SK-N-SH (cell line): ENCODE data around the gene ARHGAP44. TPM values are rescaled to one million over a fixed set of nuclear protein-coding genes. Genes with fewer than 3 reads are reported as not detected.

Experiments
- CTCF ChIA-PET: fragments of 300-600, 350-600 bp; formaldehyde crosslinking; extraction: SDS; loops from one replicate; lab custom pipeline; 2021; lab: Yijun Ruan, JAX
- POLR2A ChIA-PET: fragments of 350-600 bp; sonication (Branson Sonifier 250); formaldehyde crosslinking; extraction: SDS; loops from one replicate; lab custom pipeline; 2020; ENCODE audit warnings: antibody characterized with exemption, inconsistent platforms; lab: Yijun Ruan, JAX
- DNase-seq: peaks from one replicate; pipeline ENCODE4 v3.0.0; 2012
- H2AFZ ChIP-seq: fragments of 200-600 bp; sonication (generic); 2 replicates; pipeline ENCODE4 v1.8.1; 2016; ENCODE audit warnings: antibody characterized with exemption, mild to moderate bottlenecking, low read depth
- H3F3A ChIP-seq: fragments of 200-600 bp; sonication (generic); replicated peaks from 2 replicates; pipeline ENCODE3; 2016; ENCODE audit warnings: antibody characterized with exemption, mild to moderate bottlenecking; ENCODE audit not compliant: insufficient read depth
- H3K27ac ChIP-seq, 2 experiments: fragments of 200-500 bp in 1 of 2; fragments of 200-600 bp in 1 of 2; sonication (Bioruptor generic) in 1 of 2; sonication (generic), shearing (Covaris generic) in 1 of 2; 2 replicates each; pipeline versions ENCODE4 v1.5.1 to v1.6.1; 2014 to 2016; ENCODE audit warnings: low read depth in 2 of 2, inconsistent platforms in 1 of 2, low read length in 1 of 2, mild to moderate bottlenecking in 1 of 2, mixed read lengths in 1 of 2
- H3K27me3 ChIP-seq: fragments of 200-600 bp; sonication (generic), shearing (Covaris generic); 2 replicates; pipeline ENCODE4 v1.6.1; 2016; ENCODE audit warnings: mixed run types; ENCODE audit not compliant: insufficient read depth
- H3K36me3 ChIP-seq, 2 experiments: fragments of 200-500 bp in 1 of 2; fragments of 200-600 bp in 1 of 2; sonication (Bioruptor generic) in 1 of 2; sonication (generic) in 1 of 2; replicated peaks in 1 of 2; 2 replicates each; pipeline versions ENCODE3 to v1.5.1; 2014 to 2016; ENCODE audit warnings: low read length in 1 of 2, mild to moderate bottlenecking in 1 of 2; ENCODE audit not compliant: insufficient read depth in 2 of 2, control insufficient read depth in 1 of 2
- H3K4me1 ChIP-seq, 2 experiments: fragments of 200-500 bp in 1 of 2; fragments of 200-600 bp in 1 of 2; sonication (Bioruptor generic) in 1 of 2; sonication (generic), shearing (Covaris generic) in 1 of 2; 2 replicates each; pipeline versions ENCODE4 v1.5.1 to v1.6.1; 2014 to 2016; ENCODE audit warnings: low read depth in 1 of 2, low read length in 1 of 2, mixed run types in 1 of 2; ENCODE audit not compliant: insufficient read depth in 2 of 2, control insufficient read depth in 1 of 2
- H3K4me2 ChIP-seq: fragments of 200-600 bp; sonication (generic), shearing (Covaris generic); 2 replicates; pipeline ENCODE4 v1.6.1; 2017; ENCODE audit warnings: mixed run types
- H3K4me3 ChIP-seq, 2 experiments: fragments of 200-500 bp in 1 of 2; fragments of 200-600 bp in 1 of 2; sonication (Bioruptor generic) in 1 of 2; sonication (generic), shearing (Covaris generic) in 1 of 2; 2 replicates each; pipeline versions ENCODE4 v1.5.1 to v1.8.1; 2014 to 2016; ENCODE audit warnings: low read depth in 2 of 2, inconsistent platforms in 1 of 2, low read length in 1 of 2, mild to moderate bottlenecking in 1 of 2, mixed read lengths in 1 of 2, moderate library complexity in 1 of 2
- H3K79me2 ChIP-seq: fragments of 200-600 bp; sonication (generic); 2 replicates; pipeline ENCODE4 v1.8.1; 2017; ENCODE audit warnings: mild to moderate bottlenecking; ENCODE audit not compliant: insufficient read depth
- H3K9ac ChIP-seq: fragments of 200-600 bp; sonication (generic); 2 replicates; pipeline ENCODE4 v1.6.1; 2017; ENCODE audit warnings: mixed run types
- H3K9me2 ChIP-seq: fragments of 200-600 bp; sonication (generic); 2 replicates; pipeline ENCODE4 v1.6.1; 2017; ENCODE audit warnings: mixed run types
- H3K9me3 ChIP-seq: fragments of 200-600 bp; sonication (generic); 2 replicates; pipeline ENCODE4 v1.6.1; 2017; ENCODE audit warnings: mixed run types, mild to moderate bottlenecking, moderate library complexity
- H4K20me1 ChIP-seq: fragments of 200-600 bp; sonication (generic); 2 replicates; pipeline ENCODE4 v1.6.1; 2017; ENCODE audit warnings: mild to moderate bottlenecking, mixed run types; ENCODE audit not compliant: insufficient read depth
- EZH2phosphoT487 ChIP-seq: fragments of 200-600 bp; sonication (generic); IDR thresholded peaks from 2 replicates; pipeline ENCODE4 v1.6.1; 2017; ENCODE audit warnings: low read depth, mixed run types, mild to moderate bottlenecking, antibody characterized with exemption, moderate library complexity, borderline replicate concordance
- FOSL2 ChIP-seq: IDR thresholded peaks from 2 replicates; pipeline ENCODE4 v1.4.0; 2012; ENCODE audit warnings: low read depth, mild to moderate bottlenecking, moderate library complexity, borderline replicate concordance
- FOXJ3 ChIP-seq: sonication (generic); formaldehyde crosslinking; IDR thresholded peaks from 2 replicates; pipeline ENCODE4 v1.5.1; 2020; ENCODE audit warnings: mild to moderate bottlenecking, missing genetic modification reagents
- FOXM1 ChIP-seq: IDR thresholded peaks from 2 replicates; pipeline ENCODE4 v1.4.0; 2012; ENCODE audit warnings: low read depth, mild to moderate bottlenecking
- IRF3 ChIP-seq: fragments of 150-350 bp; IDR thresholded peaks from 2 replicates; pipeline ENCODE4 v1.6.1; 2016; ENCODE audit warnings: mild to moderate bottlenecking, low read depth, low read length
- JUND ChIP-seq: IDR thresholded peaks from 2 replicates; pipeline ENCODE4 v1.4.0; 2012
- MAX ChIP-seq: IDR thresholded peaks from 2 replicates; pipeline ENCODE4 v1.4.0; 2012; ENCODE audit warnings: low read depth
- MEF2A ChIP-seq: IDR thresholded peaks from 2 replicates; pipeline ENCODE4 v1.4.0; 2012; ENCODE audit warnings: low read depth, borderline replicate concordance
- NFIC ChIP-seq: IDR thresholded peaks from 2 replicates; pipeline ENCODE4 v1.4.0; 2012; ENCODE audit warnings: borderline replicate concordance
- NRF1 ChIP-seq: IDR thresholded peaks from 2 replicates; pipeline ENCODE4 v1.6.1; 2012; ENCODE audit warnings: low read depth, mild to moderate bottlenecking, low read length
- PBX3 ChIP-seq: IDR thresholded peaks from 2 replicates; pipeline ENCODE4; 2012
- POLR2AphosphoS5 ChIP-seq: IDR thresholded peaks from 2 replicates; pipeline ENCODE4 v1.6.1; 2012; ENCODE audit warnings: low read depth, low read length
- REST ChIP-seq: IDR thresholded peaks from 2 replicates; pipeline ENCODE4 v1.6.1; 2012; ENCODE audit warnings: mild to moderate bottlenecking, low read depth, low read length, moderate library complexity
- RFX5 ChIP-seq: IDR thresholded peaks from 2 replicates; pipeline ENCODE4 v1.6.1; 2012; ENCODE audit warnings: mild to moderate bottlenecking, improper control_type of control experiment, low read length
- SIN3A ChIP-seq: IDR thresholded peaks from 2 replicates; pipeline ENCODE4 v1.6.1; 2012; ENCODE audit warnings: low read depth, mild to moderate bottlenecking, low read length, moderate library complexity, borderline replicate concordance
- YY1 ChIP-seq: IDR thresholded peaks from 2 replicates; pipeline ENCODE4 v1.4.0; 2012; ENCODE audit warnings: low read depth, mild to moderate bottlenecking
- ZBTB33 ChIP-seq: IDR thresholded peaks from 2 replicates; pipeline ENCODE4 v1.4.0; 2012; ENCODE audit warnings: low read depth, borderline replicate concordance
- WGBS: methylation state at CpG from one replicate; pipeline ENCODE4 v1.1.6; 2017; ENCODE audit warnings: low lambda C conversion rate; 5-methylcytosine and 5-hydroxymethylcytosine counted together
- polyA plus RNA-seq, 3 experiments: library from polyadenylated mRNA; depleted of rRNA; stranded (reverse); fragments of >200 nt; gene quantifications; 2 replicates each; pipeline ENCODE4 v1.2.3, GENCODE V29; 2012

Gene ARHGAP44
- 0.11 and 0.28 TPM in 2 replicates for polyA plus RNA-seq (2012; rRNA removed)
- polyA plus RNA-seq (2012; cell fraction: cytosol; rRNA removed): 0.06 and 0.17 TPM in 2 replicates
- polyA plus RNA-seq (2012; cell fraction: nucleus; rRNA removed): 0.19 and 0.24 TPM in 2 replicates

- Histone ChIP-seq H3F3A (no peaks in the 10 kb centered on the region), H3K27ac (no peak within 1 kb of the TSS), H3K9me2 (no peaks in the 10 kb centered on the region), H3K9me3 (no peaks in the 10 kb centered on the region)
- 5% methylated on average over 30 of the region's 86 CpGs for WGBS
- peak; percentile 82 for DNase-seq
- TF ChIP-seq PBX3 (no peak), FOSL2 (no peak), RFX5 (no peak), POLR2AphosphoS5 (no peak), FOXJ3 (CRISPR knock-in tag) (no peak), EZH2phosphoT487 (no peak), MAX (no peak), REST (no peak), ZBTB33 (no peak), FOXM1 (no peak), IRF3 (no peak), SIN3A (no peak), YY1 (no peak), MEF2A (no peak), NRF1 (no peak), NFIC (no peak), JUND (no peak)
- TF ChIP-seq, all 33 proteins: peak for 0
- Histone ChIP-seq H2AFZ (no peak within 1 kb of the TSS), H3K4me3 (peak within 1 kb of the TSS; percentile 57 to 62), H3K4me1 (peaks cover 0 to 2% of the 10 kb centered on the region in 2 experiments; a peak in 1 of 4 replicates), H3K27me3 (peaks cover 22% of the 10 kb centered on the region), H3K79me2 (no peaks in the 10 kb centered on the region), H3K36me3 (no peaks in the 10 kb centered on the region), H3K9ac (no peak within 1 kb of the TSS), H3K4me2 (peak within 1 kb of the TSS; percentile 54; the same call in 1 of the 2 replicates), H4K20me1 (no peaks in the 10 kb centered on the region)
- ChIA-PET CTCF (no interaction called here), POLR2A (no interaction called here)
Observed at GRCh38 chr17:12789481-12790248, at the start of gene ARHGAP44. ARHGAP44 (plus strand) TSS chr17:12789498; CDS start chr17:12789839, 341 bp downstream.
